Activated naive CD8-positive, alpha-beta T cell (primary cell): ENCODE results near the gene HSPA12A.
A peak's percentile ranks its signal among the peaks of the same experiment; 100 is the strongest.

Source experiments
- H3K27ac Mint-ChIP-seq: one replicate; pipeline ENCODE4 v1.8.0; 2021; ENCODE audit warnings: mixed read lengths
- H3K27me3 Mint-ChIP-seq: one replicate; pipeline ENCODE4 v1.8.0; 2021; ENCODE audit warnings: mixed read lengths
- H3K36me3 Mint-ChIP-seq: one replicate; pipeline ENCODE4 v1.8.0; 2021; ENCODE audit warnings: mixed read lengths
- H3K4me1 Mint-ChIP-seq: one replicate; pipeline ENCODE4 v1.8.0; 2021; ENCODE audit warnings: low read depth, mixed read lengths
- H3K4me3 Mint-ChIP-seq: one replicate; pipeline ENCODE4 v1.8.0; 2021; ENCODE audit warnings: mild to moderate bottlenecking, mixed read lengths
- H3K9me3 Mint-ChIP-seq: one replicate; pipeline ENCODE4 v1.8.0; 2021; ENCODE audit warnings: low read depth, mixed read lengths

The HSPA12A gene

GRCh38 chr10:116763440-116763839, 21.1 kb upstream of the HSPA12A start:
- Mint-ChIP-seq H3K4me3 (no peak overlapping the region), H3K4me1 (no peaks in the 10 kb centered on the region), H3K27me3 (peaks cover 32% of the 10 kb centered on the region), H3K27ac (no peak overlapping the region), H3K36me3 (no peaks in the 10 kb centered on the region), H3K9me3 (no peaks in the 10 kb centered on the region)

- Mint-ChIP-seq H3K27me3 (peaks cover 29% of the 10 kb centered on the region), H3K4me1 (no peaks in the 10 kb centered on the region), H3K27ac (no peak overlapping the region), H3K4me3 (no peak overlapping the region), H3K36me3 (no peaks in the 10 kb centered on the region), H3K9me3 (no peaks in the 10 kb centered on the region)
Measured at GRCh38 chr10:116761883-116762282, 19.5 kb upstream of the HSPA12A start.

GRCh38 chr10:116760919-116761318, 18.6 kb upstream of the HSPA12A start:
- Mint-ChIP-seq H3K4me3 (no peak overlapping the region), H3K36me3 (no peaks in the 10 kb centered on the region), H3K9me3 (no peaks in the 10 kb centered on the region), H3K27ac (no peak overlapping the region), H3K27me3 (peaks cover 30% of the 10 kb centered on the region), H3K4me1 (no peaks in the 10 kb centered on the region)

GRCh38 chr10:116757246-116757645, 14.9 kb upstream of the HSPA12A start:
- H3K27ac Mint-ChIP-seq: no peak overlapping the region
- H3K36me3 Mint-ChIP-seq: no peaks in the 10 kb centered on the region
- H3K27me3 Mint-ChIP-seq: peaks cover 22% of the 10 kb centered on the region
- H3K4me1 Mint-ChIP-seq: no peaks in the 10 kb centered on the region
- H3K9me3 Mint-ChIP-seq: no peaks in the 10 kb centered on the region
- no peak overlapping the region for H3K4me3 Mint-ChIP-seq

GRCh38 chr10:116756277-116756676, 13.9 kb upstream of the HSPA12A start:
- H3K4me1 Mint-ChIP-seq: no peaks in the 10 kb centered on the region
- no peak overlapping the region for H3K4me3 Mint-ChIP-seq
- peaks cover 16% of the 10 kb centered on the region for H3K27me3 Mint-ChIP-seq
- no peak overlapping the region for H3K27ac Mint-ChIP-seq
- no peaks in the 10 kb centered on the region for H3K9me3 Mint-ChIP-seq
- no peaks in the 10 kb centered on the region for H3K36me3 Mint-ChIP-seq

GRCh38 chr10:116753759-116754158, 11.4 kb upstream of the HSPA12A start:
- Mint-ChIP-seq H3K4me3 (no peak overlapping the region), H3K27me3 (peaks cover 33% of the 10 kb centered on the region), H3K36me3 (peaks cover 2% of the 10 kb centered on the region), H3K27ac (no peak overlapping the region), H3K9me3 (no peaks in the 10 kb centered on the region), H3K4me1 (no peaks in the 10 kb centered on the region)

GRCh38 chr10:116752969-116753665, 10.8 kb upstream of the HSPA12A start:
- H3K27me3 Mint-ChIP-seq: peaks cover 29% of the 10 kb centered on the region
- peaks cover 2% of the 10 kb centered on the region for H3K36me3 Mint-ChIP-seq
- no peak overlapping the region for H3K4me3 Mint-ChIP-seq
- H3K9me3 Mint-ChIP-seq: no peaks in the 10 kb centered on the region
- H3K27ac Mint-ChIP-seq: no peak overlapping the region
- no peaks in the 10 kb centered on the region for H3K4me1 Mint-ChIP-seq

- H3K27me3 Mint-ChIP-seq: peaks cover 29% of the 10 kb centered on the region
- H3K4me1 Mint-ChIP-seq: no peaks in the 10 kb centered on the region
- H3K4me3 Mint-ChIP-seq: no peak overlapping the region
- no peaks in the 10 kb centered on the region for H3K9me3 Mint-ChIP-seq
- H3K27ac Mint-ChIP-seq: no peak overlapping the region
- H3K36me3 Mint-ChIP-seq: peaks cover 2% of the 10 kb centered on the region
Measured at GRCh38 chr10:116752563-116752962, 10.2 kb upstream of the HSPA12A start.

- H3K4me1 Mint-ChIP-seq: peaks cover under 1% of the 10 kb centered on the region
- H3K4me3 Mint-ChIP-seq: no peak overlapping the region
- H3K27ac Mint-ChIP-seq: no peak overlapping the region
Measured at GRCh38 chr10:116748471-116748870, 6.1 kb upstream of the HSPA12A start.

GRCh38 chr10:116748041-116748440, 5.7 kb upstream of the HSPA12A start:
- Mint-ChIP-seq H3K4me3 (no peak overlapping the region), H3K27ac (no peak overlapping the region), H3K27me3 (peaks cover 44% of the 10 kb centered on the region), H3K9me3 (no peaks in the 10 kb centered on the region), H3K36me3 (peaks cover 2% of the 10 kb centered on the region), H3K4me1 (peaks cover 4% of the 10 kb centered on the region)

More at GRCh38 chr10:116748471-116748870, 6.1 kb upstream of the HSPA12A start:
- peaks cover 2% of the 10 kb centered on the region for H3K36me3 Mint-ChIP-seq
- H3K9me3 Mint-ChIP-seq: no peaks in the 10 kb centered on the region
- H3K27me3 Mint-ChIP-seq: peaks cover 42% of the 10 kb centered on the region

GRCh38 chr10:116747325-116747724, 5.0 kb upstream of the HSPA12A start:
- Mint-ChIP-seq H3K27me3 (peaks cover 43% of the 10 kb centered on the region), H3K27ac (no peak overlapping the region), H3K4me1 (peaks cover 4% of the 10 kb centered on the region), H3K9me3 (no peaks in the 10 kb centered on the region), H3K4me3 (no peak overlapping the region), H3K36me3 (peaks cover 2% of the 10 kb centered on the region)

- Mint-ChIP-seq H3K27me3 (peaks cover 39% of the 10 kb centered on the region), H3K9me3 (no peaks in the 10 kb centered on the region), H3K27ac (no peak overlapping the region), H3K4me1 (peaks cover 4% of the 10 kb centered on the region), H3K4me3 (no peak overlapping the region), H3K36me3 (peaks cover 2% of the 10 kb centered on the region)
Measured at GRCh38 chr10:116744885-116745284, 2.5 kb upstream of the HSPA12A start.

GRCh38 chr10:116744163-116744753, 1.9 kb upstream of the HSPA12A start:
- H3K27ac Mint-ChIP-seq: no peak overlapping the region
- H3K36me3 Mint-ChIP-seq: peaks cover 2% of the 10 kb centered on the region
- H3K4me1 Mint-ChIP-seq: peaks cover 4% of the 10 kb centered on the region
- H3K9me3 Mint-ChIP-seq: no peaks in the 10 kb centered on the region
- H3K27me3 Mint-ChIP-seq: peaks cover 41% of the 10 kb centered on the region
- H3K4me3 Mint-ChIP-seq: no peak overlapping the region

- Mint-ChIP-seq H3K36me3 (no peaks in the 10 kb centered on the region), H3K4me1 (peaks cover 4% of the 10 kb centered on the region), H3K4me3 (peak overlapping the region; percentile 69), H3K27ac (no peak overlapping the region), H3K9me3 (no peaks in the 10 kb centered on the region), H3K27me3 (peaks cover 42% of the 10 kb centered on the region)
Measured at GRCh38 chr10:116743266-116744064, 1.1 kb upstream of the HSPA12A start.
